SK-N-SH treated with all-trans-retinoic acid at 6 μM for 48 hours (cell line): ENCODE measurements around the gene PTP4A2.

Source experiments
- ATAC-seq: fragments of 200-7000 bp; cut with Tn5 transposase; 3 replicates; pipeline ENCODE4 v1.9.1; 2020; ENCODE audit warnings: mild to moderate bottlenecking, moderate library complexity
- ARNTL ChIP-seq: fragments of 450-650 bp; formaldehyde crosslinking; IDR thresholded peaks from 2 replicates; pipeline ENCODE4 v1.5.0; 2020; ENCODE audit warnings: low read depth, mild to moderate bottlenecking, moderate library complexity, borderline replicate concordance
- BACH2 ChIP-seq: fragments of 250-450 bp; sonication (Bioruptor Pico); IDR thresholded peaks from 2 replicates; pipeline ENCODE4 v1.9.0; 2021; ENCODE audit warnings: mild to moderate bottlenecking, borderline replicate concordance
- CREB5 ChIP-seq: fragments of 250-450 bp; sonication (Bioruptor Pico); IDR thresholded peaks from 2 replicates; pipeline ENCODE4 v1.5.1; 2020; ENCODE audit warnings: low read depth, mild to moderate bottlenecking, moderate library complexity
- GLIS3 ChIP-seq: fragments of 250-450 bp; sonication (Bioruptor Pico); IDR thresholded peaks from 2 replicates; pipeline ENCODE4 v1.5.0; 2020; ENCODE audit warnings: mild to moderate bottlenecking, moderate library complexity
- ISL1 ChIP-seq: fragments of 250-450 bp; sonication (Bioruptor Pico); IDR thresholded peaks from 2 replicates; pipeline ENCODE4 v2.1.2; 2022; ENCODE audit warnings: mild to moderate bottlenecking, moderate library complexity
- OSR1 ChIP-seq: fragments of 250-450 bp; sonication (Bioruptor Pico); IDR thresholded peaks from 2 replicates; pipeline ENCODE4 v1.8.0; 2022; ENCODE audit warnings: moderate library complexity, mild to moderate bottlenecking, inconsistent platforms
- RARB ChIP-seq: fragments of 250-450 bp; sonication (Bioruptor Pico); IDR thresholded peaks from 2 replicates; pipeline ENCODE4 v1.8.0; 2021; ENCODE audit warnings: mild to moderate bottlenecking, moderate library complexity
- SNAI2 ChIP-seq: fragments of 250-450 bp; sonication (Bioruptor Pico); IDR thresholded peaks from 2 replicates; pipeline ENCODE4 v1.5.0; 2020; ENCODE audit warnings: mild to moderate bottlenecking, moderate library complexity
- TOX ChIP-seq: fragments of 250-450 bp; sonication (Bioruptor Pico); IDR thresholded peaks from 2 replicates; pipeline ENCODE4 v1.8.0; 2021; ENCODE audit warnings: mild to moderate bottlenecking, moderate library complexity, borderline replicate concordance
- TSHZ2 ChIP-seq: fragments of 250-450 bp; sonication (Bioruptor Pico); IDR thresholded peaks from 2 replicates; pipeline ENCODE4 v1.5.0; 2020; ENCODE audit warnings: mild to moderate bottlenecking, moderate library complexity
- ZC3H10 ChIP-seq: fragments of 250-450 bp; sonication (Bioruptor Pico); IDR thresholded peaks from 2 replicates; pipeline ENCODE4 v1.5.1; 2021; ENCODE audit warnings: mild to moderate bottlenecking, moderate library complexity
- ZFP3 ChIP-seq: fragments of 250-450 bp; sonication (Bioruptor Pico); IDR thresholded peaks from 2 replicates; pipeline ENCODE4 v1.5.0; 2020; ENCODE audit warnings: mild to moderate bottlenecking, moderate library complexity
- ZFP30 ChIP-seq: fragments of 450-650 bp; formaldehyde crosslinking; IDR thresholded peaks from 2 replicates; pipeline ENCODE4 v1.5.0; 2022; ENCODE audit warnings: mild to moderate bottlenecking, moderate library complexity
- ZNF565 ChIP-seq: fragments of 450-650 bp; formaldehyde crosslinking; conservative IDR thresholded peaks from 2 replicates; pipeline ENCODE4 v1.5.0; 2020; ENCODE audit warnings: low read depth, mild to moderate bottlenecking, moderate library complexity
- ZNF70 ChIP-seq: fragments of 450-650 bp; formaldehyde crosslinking; IDR thresholded peaks from 2 replicates; pipeline ENCODE4 v1.5.0; 2020; ENCODE audit warnings: mild to moderate bottlenecking, moderate library complexity
- ZNF8 ChIP-seq: fragments of 450-650 bp; formaldehyde crosslinking; IDR thresholded peaks from 2 replicates; pipeline ENCODE4 v1.5.0; 2020; ENCODE audit warnings: mild to moderate bottlenecking, moderate library complexity
- TF ChIP-seq, protein P1 (sequence below): fragments of 250-450 bp; sonication (Bioruptor Pico); IDR thresholded peaks from 2 replicates; pipeline ENCODE4 v1.8.0; 2021; ENCODE audit warnings: low read depth, mild to moderate bottlenecking, moderate library complexity, borderline replicate concordance
- TF ChIP-seq, protein P2 (sequence below): fragments of 250-450 bp; sonication (Bioruptor Pico); IDR thresholded peaks from 2 replicates; pipeline ENCODE4 v1.5.1; 2021; ENCODE audit warnings: mild to moderate bottlenecking, moderate library complexity
- TF ChIP-seq, protein P3 (sequence below): fragments of 250-450 bp; sonication (Bioruptor Pico); IDR thresholded peaks from 2 replicates; pipeline ENCODE4 v1.8.0; 2020; ENCODE audit warnings: mild to moderate bottlenecking, moderate library complexity, borderline replicate concordance

The PTP4A2 gene

DNA sequence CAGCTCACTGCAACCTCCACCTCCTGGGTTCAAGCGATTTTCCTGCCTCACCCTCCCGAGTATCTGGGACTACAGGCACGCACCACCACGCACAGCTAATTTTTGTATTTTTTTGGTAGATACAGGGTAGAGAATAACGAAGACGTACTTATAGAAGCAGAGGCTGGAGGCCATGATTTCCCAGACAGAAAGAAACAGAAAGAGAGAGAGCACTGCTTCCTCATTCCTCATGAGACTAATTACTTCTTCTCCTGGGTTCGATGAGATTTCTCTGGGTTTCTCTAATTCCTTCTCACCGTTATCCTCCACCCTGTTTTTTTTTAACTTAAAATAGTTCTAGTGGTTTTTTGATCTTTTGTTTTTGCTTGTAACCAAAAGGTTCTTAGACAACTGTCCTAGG is 23.4 kb upstream of the PTP4A2 start (continued):
- TF ChIP-seq OSR1 (CRISPR knock-in tag) = no peak
- no peak for TF ChIP-seq ZNF70

DNA sequence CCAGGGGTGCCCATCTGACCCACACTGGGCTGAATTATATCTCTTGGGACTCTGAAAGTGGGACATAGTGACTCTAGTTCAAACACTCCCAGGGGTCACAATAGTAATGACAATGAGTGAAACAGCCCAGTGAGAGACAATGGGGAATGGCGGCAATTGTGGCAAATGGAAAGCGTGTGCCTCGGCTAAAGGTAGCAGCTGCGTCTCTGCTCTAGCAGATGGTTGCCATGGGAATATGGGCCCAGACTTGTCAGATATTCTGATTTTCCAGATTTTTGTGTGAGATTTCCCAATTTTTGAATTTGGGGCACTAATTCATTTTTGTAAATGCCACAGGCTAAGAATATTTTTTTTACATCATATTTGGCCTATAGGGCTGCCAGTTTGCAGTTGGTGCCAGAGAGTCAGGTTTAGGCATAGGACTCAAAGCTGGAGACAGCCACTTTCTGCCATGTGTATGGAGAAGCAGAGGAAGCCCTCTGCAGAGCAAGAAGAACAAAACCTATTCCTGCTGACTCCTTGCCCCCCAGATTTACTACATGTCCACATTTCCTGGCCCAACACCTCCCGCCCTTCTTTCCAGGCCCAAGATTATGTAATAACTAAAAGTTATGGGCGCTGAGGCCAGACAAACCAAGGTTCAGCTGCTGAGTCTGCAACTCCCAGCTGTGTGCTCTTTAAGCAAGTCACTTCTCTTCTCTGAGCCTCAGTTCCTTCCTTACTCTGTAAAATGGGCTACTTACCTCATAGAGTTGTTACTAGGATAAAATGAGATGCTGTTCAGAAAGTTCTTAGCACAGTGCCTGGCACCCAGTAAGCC is 21.6 kb upstream of the PTP4A2 start:
- ATAC-seq = no peak
- TF ChIP-seq ZFP3 (CRISPR knock-in tag) = no peak
- TF ChIP-seq, protein P1, sequence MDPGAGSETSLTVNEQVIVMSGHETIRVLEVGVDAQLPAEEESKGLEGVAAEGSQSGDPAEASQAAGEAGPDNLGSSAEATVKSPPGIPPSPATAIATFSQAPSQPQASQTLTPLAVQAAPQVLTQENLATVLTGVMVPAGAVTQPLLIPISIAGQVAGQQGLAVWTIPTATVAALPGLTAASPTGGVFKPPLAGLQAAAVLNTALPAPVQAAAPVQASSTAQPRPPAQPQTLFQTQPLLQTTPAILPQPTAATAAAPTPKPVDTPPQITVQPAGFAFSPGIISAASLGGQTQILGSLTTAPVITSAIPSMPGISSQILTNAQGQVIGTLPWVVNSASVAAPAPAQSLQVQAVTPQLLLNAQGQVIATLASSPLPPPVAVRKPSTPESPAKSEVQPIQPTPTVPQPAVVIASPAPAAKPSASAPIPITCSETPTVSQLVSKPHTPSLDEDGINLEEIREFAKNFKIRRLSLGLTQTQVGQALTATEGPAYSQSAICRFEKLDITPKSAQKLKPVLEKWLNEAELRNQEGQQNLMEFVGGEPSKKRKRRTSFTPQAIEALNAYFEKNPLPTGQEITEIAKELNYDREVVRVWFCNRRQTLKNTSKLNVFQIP (CRISPR knock-in tag) = no peak
- no peak for TF ChIP-seq OSR1 (CRISPR knock-in tag)
- no peak for TF ChIP-seq ZNF565
- no peak for TF ChIP-seq ISL1 (CRISPR knock-in tag)
- no peak for TF ChIP-seq ZNF8
- TF ChIP-seq, protein P2, sequence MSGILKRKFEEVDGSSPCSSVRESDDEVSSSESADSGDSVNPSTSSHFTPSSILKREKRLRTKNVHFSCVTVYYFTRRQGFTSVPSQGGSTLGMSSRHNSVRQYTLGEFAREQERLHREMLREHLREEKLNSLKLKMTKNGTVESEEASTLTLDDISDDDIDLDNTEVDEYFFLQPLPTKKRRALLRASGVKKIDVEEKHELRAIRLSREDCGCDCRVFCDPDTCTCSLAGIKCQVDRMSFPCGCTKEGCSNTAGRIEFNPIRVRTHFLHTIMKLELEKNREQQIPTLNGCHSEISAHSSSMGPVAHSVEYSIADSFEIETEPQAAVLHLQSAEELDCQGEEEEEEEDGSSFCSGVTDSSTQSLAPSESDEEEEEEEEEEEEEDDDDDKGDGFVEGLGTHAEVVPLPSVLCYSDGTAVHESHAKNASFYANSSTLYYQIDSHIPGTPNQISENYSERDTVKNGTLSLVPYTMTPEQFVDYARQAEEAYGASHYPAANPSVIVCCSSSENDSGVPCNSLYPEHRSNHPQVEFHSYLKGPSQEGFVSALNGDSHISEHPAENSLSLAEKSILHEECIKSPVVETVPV (CRISPR knock-in tag) = no peak
- TF ChIP-seq CREB5 = no peak
- TF ChIP-seq, protein P3, sequence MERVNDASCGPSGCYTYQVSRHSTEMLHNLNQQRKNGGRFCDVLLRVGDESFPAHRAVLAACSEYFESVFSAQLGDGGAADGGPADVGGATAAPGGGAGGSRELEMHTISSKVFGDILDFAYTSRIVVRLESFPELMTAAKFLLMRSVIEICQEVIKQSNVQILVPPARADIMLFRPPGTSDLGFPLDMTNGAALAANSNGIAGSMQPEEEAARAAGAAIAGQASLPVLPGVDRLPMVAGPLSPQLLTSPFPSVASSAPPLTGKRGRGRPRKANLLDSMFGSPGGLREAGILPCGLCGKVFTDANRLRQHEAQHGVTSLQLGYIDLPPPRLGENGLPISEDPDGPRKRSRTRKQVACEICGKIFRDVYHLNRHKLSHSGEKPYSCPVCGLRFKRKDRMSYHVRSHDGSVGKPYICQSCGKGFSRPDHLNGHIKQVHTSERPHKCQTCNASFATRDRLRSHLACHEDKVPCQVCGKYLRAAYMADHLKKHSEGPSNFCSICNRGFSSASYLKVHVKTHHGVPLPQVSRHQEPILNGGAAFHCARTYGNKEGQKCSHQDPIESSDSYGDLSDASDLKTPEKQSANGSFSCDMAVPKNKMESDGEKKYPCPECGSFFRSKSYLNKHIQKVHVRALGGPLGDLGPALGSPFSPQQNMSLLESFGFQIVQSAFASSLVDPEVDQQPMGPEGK (CRISPR knock-in tag) = no peak
- no peak for TF ChIP-seq TSHZ2
- no peak for TF ChIP-seq TOX (CRISPR knock-in tag)
- no peak for TF ChIP-seq BACH2 (CRISPR knock-in tag)
- no peak for TF ChIP-seq GLIS3
- TF ChIP-seq ZFP30 (CRISPR knock-in tag) = no peak
- TF ChIP-seq RARB (CRISPR knock-in tag) = no peak
- TF ChIP-seq ZC3H10 (CRISPR knock-in tag) = no peak
- no peak for TF ChIP-seq ARNTL (CRISPR knock-in tag)
- TF ChIP-seq, all 23 proteins: peak for 0

- no peak for TF ChIP-seq GLIS3
- no peak for TF ChIP-seq ZNF8
- no peak for TF ChIP-seq RARB (CRISPR knock-in tag)
- TF ChIP-seq SNAI2 (CRISPR knock-in tag) = no peak
- TF ChIP-seq, protein P2 (CRISPR knock-in tag) = no peak
- no peak for ATAC-seq
Measured at GRCh38 chr1:31957701-31958674, 19.8 kb upstream of the PTP4A2 start.
